ENCODE measurements around the gene EPB41L5.

- TF ChIP-seq CTCF (IDR thresholded peaks at IDR 0.05): no peak
- TF ChIP-seq POLR2A (IDR thresholded peaks at IDR 0.05): no peak
Observed at GRCh38 chr2:120016800-120017199, 3.9 kb downstream of the EPB41L5 start.

All from stomach (tissue), 4 donors.